Gastrocnemius medialis (tissue), 4 donors: ENCODE measurements around the gene QDPR. TPM values are rescaled to one million over a fixed set of nuclear protein-coding genes. Genes with fewer than 3 reads are reported as not detected.

Experiments
- ATAC-seq, 2 donors: fragments of 150-250 bp; one replicate each; pipeline ENCODE4 v1.9.1; 2016
- DNase-seq, 2 donors: peaks; one replicate each; pipeline ENCODE4 v3.0.0-alpha.2; 2019
- H3K27ac ChIP-seq, 4 donors: fragments of 200-600 bp; sonication (generic); 1 replicate in 1 of 4; 2 replicates in 3 of 4; pipeline ENCODE4 v1.5.1; 2016 to 2018; ENCODE audit warnings: mild to moderate bottlenecking in 2 of 4, moderate library complexity in 1 of 4
- H3K27me3 ChIP-seq, 3 donors: fragments of 200-600 bp; sonication (generic) in 2 of 3; 1 replicate in 1 of 3; 2 replicates in 2 of 3; pipeline versions ENCODE4 v1.5.1 to v1.6.0; 2016 to 2019; ENCODE audit warnings: mild to moderate bottlenecking in 1 of 3, moderate library complexity in 1 of 3
- H3K36me3 ChIP-seq, 2 donors: fragments of 200-600 bp; sonication (generic) in 1 of 2; one replicate each; pipeline ENCODE4 v1.5.1; 2017 to 2018
- H3K4me1 ChIP-seq, 2 donors: fragments of 200-600 bp; sonication (generic) in 1 of 2; one replicate each; pipeline ENCODE4 v1.5.1; 2016 to 2017; ENCODE audit warnings: mild to moderate bottlenecking in 2 of 2
- H3K4me3 ChIP-seq, 4 donors: fragments of 200-600 bp; sonication (generic) in 3 of 4; 1 replicate in 1 of 4; 2 replicates in 3 of 4; pipeline ENCODE4 v1.5.1; 2016 to 2019; ENCODE audit warnings: mild to moderate bottlenecking in 2 of 4
- H3K9me3 ChIP-seq, 3 donors: fragments of 200-600 bp; sonication (generic) in 2 of 3; 1 replicate in 1 of 3; 2 replicates in 2 of 3; pipeline ENCODE4 v1.5.1; 2016 to 2019
- CTCF ChIP-seq, 5 experiments: fragments of 450-650 bp in 3 of 5; fragments of 200-600 bp in 2 of 5; sonication (generic) in 2 of 5; IDR thresholded peaks in 4 of 5; conservative IDR thresholded peaks in 1 of 5; 1 replicate in 4 of 5; 2 replicates in 1 of 5; pipeline ENCODE4 v1.5.1; 2016 to 2019; ENCODE audit warnings: antibody characterized with exemption in 5 of 5, mild to moderate bottlenecking in 3 of 5, moderate library complexity in 3 of 5
- POLR2A ChIP-seq, 2 donors: fragments of 450-650 bp; IDR thresholded peaks; one replicate each; pipeline ENCODE4 v1.6.1; 2017; ENCODE audit warnings: antibody characterized with exemption in 2 of 2, mild to moderate bottlenecking in 2 of 2, moderate library complexity in 2 of 2
- in situ Hi-C, 4 donors: fragments of 200-750 bp; cut with MboI; loops; one replicate each; pipeline versions ENCODE4 v1.15.0 to v1.8.0; 2017; ENCODE audit warnings: low sequenced_read_pairs in 4 of 4
- intact Hi-C: fragments of 100-400 bp; cut with DNase I; formaldehyde crosslinking; loops from one replicate; pipeline ENCODE4 v1.15.1; 2023; ENCODE audit warnings: low total_unique reads
- total RNA-seq, 4 donors: library from RNA; depleted of rRNA; stranded (reverse); fragments of >200 nt; gene quantifications; one replicate each; pipeline versions ENCODE4 v1.1.0 to v1.2.3, GENCODE V29; 2016

The QDPR gene
- total RNA-seq, 4 donors from 2014 or later: 6.9 to 15.6 (median 9.1) TPM

GRCh38 chr4:17502756-17503155 lies 9.1 kb downstream of the QDPR start:
- no peaks in the 10 kb centered on the region for H3K4me1 ChIP-seq
- no peak overlapping the region for H3K4me3 ChIP-seq
- peaks cover 3 to 60% of the 10 kb centered on the region in 2 donors for H3K36me3 ChIP-seq
- H3K27me3 ChIP-seq: no peaks in the 10 kb centered on the region
- in situ Hi-C loops (no loop called here), intact Hi-C loops (no loop called here)
- H3K27ac ChIP-seq: no peak overlapping the region
- TF ChIP-seq CTCF (IDR thresholded peaks at IDR 0.05 in 4 of 5, conservative IDR thresholded peaks at IDR 0.05 in 1 of 5) (no peak), POLR2A (IDR thresholded peaks at IDR 0.05) (no peak)
- ATAC-seq (no peak), DNase-seq (no peak)
- H3K9me3 ChIP-seq: no peaks in the 10 kb centered on the region

GRCh38 chr4:17500574-17500973 lies 11.3 kb downstream of the QDPR start:
- no peak overlapping the region for H3K27ac ChIP-seq
- no peak overlapping the region for H3K4me3 ChIP-seq
- peaks cover 3 to 64% of the 10 kb centered on the region in 2 donors for H3K36me3 ChIP-seq
- H3K27me3 ChIP-seq: no peaks in the 10 kb centered on the region
- no peak for TF ChIP-seq POLR2A (IDR thresholded peaks at IDR 0.05)
- TF ChIP-seq CTCF (IDR thresholded peaks at IDR 0.05 in 4 of 5, conservative IDR thresholded peaks at IDR 0.05 in 1 of 5): no peak
- intact Hi-C loops (no loop called here), in situ Hi-C loops (no loop called here)
- ATAC-seq: no peak
- no peak for DNase-seq
- H3K4me1 ChIP-seq: no peaks in the 10 kb centered on the region
- no peaks in the 10 kb centered on the region for H3K9me3 ChIP-seq

GRCh38 chr4:17497890-17498523 lies 13.9 kb downstream of the QDPR start:
- Histone ChIP-seq H3K9me3 (no peaks in the 10 kb centered on the region), H3K4me3 (no peak overlapping the region), H3K27ac (no peak overlapping the region), H3K36me3 (peaks cover 3 to 56% of the 10 kb centered on the region in 2 donors), H3K27me3 (no peaks in the 10 kb centered on the region), H3K4me1 (no peaks in the 10 kb centered on the region)
- DNase-seq (no peak), ATAC-seq (no peak)
- intact Hi-C loops: no loop called here
- no peak for TF ChIP-seq CTCF (IDR thresholded peaks at IDR 0.05 in 4 of 5, conservative IDR thresholded peaks at IDR 0.05 in 1 of 5)
- no peak for TF ChIP-seq POLR2A (IDR thresholded peaks at IDR 0.05)
- in situ Hi-C loops: no loop called here

GRCh38 chr4:17494258-17495190 lies 17.4 kb downstream of the QDPR start:
- DNase-seq: no peak
- peaks cover 0 to 34% of the 10 kb centered on the region in 2 donors for H3K36me3 ChIP-seq
- no peak overlapping the region for H3K27ac ChIP-seq
- in situ Hi-C loops (no loop called here), intact Hi-C loops (no loop called here)
- no peak overlapping the region for H3K4me3 ChIP-seq
- no peak for ATAC-seq
- H3K4me1 ChIP-seq: peaks cover 7% of the 10 kb centered on the region in 2 donors
- no peaks in the 10 kb centered on the region for H3K27me3 ChIP-seq
- no peaks in the 10 kb centered on the region for H3K9me3 ChIP-seq
- TF ChIP-seq POLR2A (IDR thresholded peaks at IDR 0.05): no peak
- no peak for TF ChIP-seq CTCF (IDR thresholded peaks at IDR 0.05 in 4 of 5, conservative IDR thresholded peaks at IDR 0.05 in 1 of 5)
